HEK293T (cell line): ENCODE data around the gene ANGEL1.

ENCODE experiments used
- CTCF ChIA-PET: fragments of 350-600 bp; formaldehyde crosslinking; extraction: SDS; loops from one replicate; lab custom pipeline; 2021; ENCODE audit warnings: antibody characterized with exemption, inconsistent platforms; lab: Yijun Ruan, JAX
- POLR2A ChIA-PET: fragments of 350-600 bp; formaldehyde crosslinking; extraction: SDS; loops from one replicate; lab custom pipeline; 2020; ENCODE audit warnings: antibody characterized with exemption, inconsistent platforms; lab: Yijun Ruan, JAX
- DNase-seq: peaks from one replicate; pipeline ENCODE4 v3.0.0; 2012; ENCODE audit warnings: mixed read lengths; ENCODE audit errors: extremely low spot score
- ARNT ChIP-seq: fragments of 450-650 bp; IDR thresholded peaks from 2 replicates; pipeline ENCODE4 v1.6.1; 2017; ENCODE audit warnings: mild to moderate bottlenecking
- BHLHE40 ChIP-seq: fragments of 450-650 bp; IDR thresholded peaks from 2 replicates; pipeline ENCODE4 v1.6.1; 2016; ENCODE audit warnings: mild to moderate bottlenecking, moderate library complexity, borderline replicate concordance
- CTBP1 ChIP-seq: fragments of 450-650 bp; IDR thresholded peaks from 2 replicates; pipeline ENCODE4 v1.6.1; 2016; ENCODE audit warnings: borderline replicate concordance
- ELF4 ChIP-seq: fragments of 450-650 bp; IDR thresholded peaks from 2 replicates; pipeline ENCODE4 v1.6.1; 2017; ENCODE audit warnings: antibody characterized with exemption
- FOXA1 ChIP-seq: fragments of 450-650 bp; IDR thresholded peaks from 2 replicates; pipeline ENCODE4 v1.6.1; 2016; ENCODE audit warnings: mild to moderate bottlenecking
- FOXK2 ChIP-seq: fragments of 450-650 bp; IDR thresholded peaks from 2 replicates; pipeline ENCODE4 v1.6.1; 2016; ENCODE audit warnings: mild to moderate bottlenecking
- FOXM1 ChIP-seq: fragments of 450-650 bp; IDR thresholded peaks from 2 replicates; pipeline ENCODE4 v1.6.1; 2017; ENCODE audit warnings: mild to moderate bottlenecking, borderline replicate concordance
- HDGF ChIP-seq: fragments of 450-650 bp; IDR thresholded peaks from 2 replicates; pipeline ENCODE4 v1.6.1; 2017; ENCODE audit warnings: antibody characterized with exemption, borderline replicate concordance
- L3MBTL2 ChIP-seq: fragments of 450-650 bp; conservative IDR thresholded peaks from 2 replicates; pipeline ENCODE4 v1.6.1; 2016; ENCODE audit warnings: mild to moderate bottlenecking
- LEF1 ChIP-seq: fragments of 450-650 bp; IDR thresholded peaks from 2 replicates; pipeline ENCODE4 v1.6.1; 2017; ENCODE audit warnings: mild to moderate bottlenecking, borderline replicate concordance
- NFRKB ChIP-seq: fragments of 450-650 bp; IDR thresholded peaks from 2 replicates; pipeline ENCODE4 v1.6.1; 2016; ENCODE audit warnings: mild to moderate bottlenecking, moderate library complexity
- PKNOX1 ChIP-seq: fragments of 450-650 bp; IDR thresholded peaks from 2 replicates; pipeline ENCODE4 v1.6.1; 2016
- SP1 ChIP-seq: fragments of 450-650 bp; IDR thresholded peaks from 2 replicates; pipeline ENCODE4 v1.6.1; 2017
- SUZ12 ChIP-seq: fragments of 450-650 bp; IDR thresholded peaks from 2 replicates; pipeline ENCODE4 v1.6.1; 2016; ENCODE audit warnings: mild to moderate bottlenecking
- TARDBP ChIP-seq: fragments of 450-650 bp; IDR thresholded peaks from 2 replicates; pipeline ENCODE4 v1.6.1; 2016
- ZNF384 ChIP-seq: fragments of 450-650 bp; IDR thresholded peaks from 2 replicates; pipeline ENCODE4 v1.6.1; 2016

Gene ANGEL1

GRCh38 chr14:76777721-76778120 lies 35.0 kb downstream of the ANGEL1 start:
- ChIA-PET POLR2A (interaction anchor here (0.6 kb wide), 1 partner anchor 46 kb away, joined by 3 read pairs; no protein-coding TSS in a partner anchor), CTCF (interaction anchor here (0.7 to 0.8 kb wide), 2 partner anchors 17 to 130 kb away, joined by 3 read pairs; no protein-coding TSS in a partner anchor)
- TF ChIP-seq ARNT (no peak), BHLHE40 (no peak), HDGF (no peak), ZNF384 (no peak), FOXK2 (no peak), ELF4 (no peak), FOXA1 (no peak), NFRKB (no peak), L3MBTL2 (no peak), SP1 (no peak), FOXM1 (no peak), SUZ12 (no peak)
- no peak for DNase-seq

GRCh38 chr14:76776428-76777251 lies 36.0 kb downstream of the ANGEL1 start:
- no peak for TF ChIP-seq FOXK2
- no peak for TF ChIP-seq PKNOX1
- TF ChIP-seq TARDBP = no peak
- TF ChIP-seq SP1 = no peak
- TF ChIP-seq LEF1 = no peak
- TF ChIP-seq SUZ12 = no peak
- TF ChIP-seq ZNF384 = no peak
- no peak for TF ChIP-seq HDGF
- no peak for TF ChIP-seq ELF4
- TF ChIP-seq FOXA1 = no peak
- TF ChIP-seq BHLHE40 = no peak
- no peak for TF ChIP-seq NFRKB
- no peak for TF ChIP-seq ARNT
- TF ChIP-seq CTBP1 = no peak
- TF ChIP-seq FOXM1 = no peak
- TF ChIP-seq L3MBTL2 = no peak
- ChIA-PET CTCF (interaction anchor here (0.5 to 1.3 kb wide), 5 partner anchors 8 to 129 kb away, joined by 3 to 5 read pairs (median 4); no protein-coding TSS in a partner anchor), POLR2A (interaction anchor here (0.6 to 0.8 kb wide), 2 partner anchors 10 to 48 kb away, joined by 3 read pairs; no protein-coding TSS in a partner anchor)
- DNase-seq = no peak

GRCh38 chr14:76775695-76776427 lies 36.8 kb downstream of the ANGEL1 start:
- ChIA-PET POLR2A (interaction anchor here (0.8 kb wide), 1 partner anchor 11 kb away, joined by 3 read pairs; no protein-coding TSS in a partner anchor), CTCF (interaction anchor here (1.0 to 1.3 kb wide), 2 partner anchors 9 kb away, joined by 4 to 5 read pairs; no protein-coding TSS in a partner anchor)

GRCh38 chr14:76774821-76775694 lies 37.6 kb downstream of the ANGEL1 start:
- POLR2A ChIA-PET = no interaction called here
- CTCF ChIA-PET = interaction anchor here (1.3 kb wide), 1 partner anchor 10 kb away, joined by 5 read pairs; no protein-coding TSS in a partner anchor

More at GRCh38 chr14:76775695-76776427, 36.8 kb downstream of the ANGEL1 start:
- no peak for DNase-seq
- TF ChIP-seq ARNT = no peak
- TF ChIP-seq CTBP1 = no peak
- TF ChIP-seq NFRKB = no peak
- TF ChIP-seq ZNF384 = no peak
- TF ChIP-seq FOXM1 = no peak
- TF ChIP-seq SUZ12 = no peak
- TF ChIP-seq ELF4 = no peak
- TF ChIP-seq L3MBTL2 = no peak
- no peak for TF ChIP-seq LEF1
- TF ChIP-seq HDGF = no peak
- TF ChIP-seq FOXA1 = no peak
- no peak for TF ChIP-seq SP1
- TF ChIP-seq PKNOX1 = no peak
- TF ChIP-seq BHLHE40 = no peak
- no peak for TF ChIP-seq FOXK2
- no peak for TF ChIP-seq TARDBP

More at GRCh38 chr14:76774821-76775694, 37.6 kb downstream of the ANGEL1 start:
- no peak for DNase-seq
- TF ChIP-seq FOXM1 = no peak
- TF ChIP-seq HDGF = no peak
- no peak for TF ChIP-seq SUZ12
